Psoas muscle (tissue), 8 donors: ENCODE results near the gene SIPA1. TPM values are rescaled to one million over a fixed set of nuclear protein-coding genes. Genes with fewer than 3 reads are reported as not detected.
A peak's percentile ranks its signal among the peaks of the same experiment; 100 is the strongest.

Experiments used
- ATAC-seq, 4 donors: fragments of 200-7000 bp; cut with Tn5 transposase; one replicate each; pipeline ENCODE4 v1.9.1; 2020; ENCODE audit warnings: moderate library complexity in 3 of 4, mild to moderate bottlenecking in 2 of 4
- DNase-seq, 2 donors: peaks; one replicate each; pipeline ENCODE4 v3.0.0-alpha.2; 2020
- H3K27ac ChIP-seq: fragments of 200-600 bp; one replicate; pipeline ENCODE4 v1.8.0; 2022
- H3K27me3 ChIP-seq, 3 donors: fragments of 200-600 bp in 1 of 3; one replicate each; pipeline versions ENCODE4 v1.6.1 to v1.8.0; 2013 to 2022; ENCODE audit warnings: low read length in 2 of 3, mild to moderate bottlenecking in 2 of 3, moderate library complexity in 1 of 3; ENCODE audit not compliant: insufficient read depth in 3 of 3
- H3K36me3 ChIP-seq, 2 donors: fragments of 200-600 bp in 1 of 2; one replicate each; pipeline versions ENCODE4 v1.6.1 to v1.8.0; 2013 to 2022; ENCODE audit warnings: low read depth in 1 of 2, mild to moderate bottlenecking in 1 of 2, moderate library complexity in 1 of 2; ENCODE audit not compliant: insufficient read depth in 1 of 2
- H3K4me1 ChIP-seq: fragments of 200-600 bp; one replicate; pipeline ENCODE4 v1.8.0; 2022
- H3K4me3 ChIP-seq: fragments of 200-600 bp; one replicate; pipeline ENCODE4 v1.8.0; 2022; ENCODE audit warnings: mild to moderate bottlenecking
- H3K9me3 ChIP-seq: fragments of 200-600 bp; one replicate; pipeline ENCODE4 v1.8.0; 2022
- CTCF ChIP-seq: fragments of 200-600 bp; IDR thresholded peaks from one replicate; pipeline ENCODE4 v1.8.0; 2022; ENCODE audit warnings: antibody characterized with exemption
- WGBS, 3 donors: extraction: QIAGEN DNeasy Blood & Tissue Kit; methylation state at CpG; one replicate each; pipeline versions ENCODE4 v1.1.6 to v1.1.7; 2013; 5-methylcytosine and 5-hydroxymethylcytosine counted together
- intact Hi-C, 2 donors: fragments of 100-400 bp; cut with DNase I; formaldehyde crosslinking; loops; one replicate each; pipeline versions ENCODE4 v1.11.0 to v1.14.2; 2022
- polyA plus RNA-seq, 3 donors: library from polyadenylated mRNA; stranded (reverse); fragments of 200-250 nt; gene quantifications; one replicate each; pipeline ENCODE4 v1.2.3, GENCODE V29; 2013
- total RNA-seq, 4 donors: library from RNA; stranded (reverse); fragmentation: NEBNext Ultra II Directional in 2 of 4; extraction: Animal tissue kit (Norgen Biotek cat#: 25700) in 2 of 4; gene quantifications; one replicate each; pipeline versions ENCODE4 v1.2.1 to v1.2.4, GENCODE V29; 2021 to 2023
- donor health status: healthy with polysubstance abuse.
- donor health status: DM: no; HTN: no; CAD: no; lungs with moderate emphysema.
- donor health status: Bipolar disorder and iron deficiency.
- donor health status: healthy.
- donor health status: DM: yes; HTN: yes; CAD: no.
- donor health status: DM: no; HTN: no; CAD: no.
- donor health status: DM: no; HTN: no; CAD: no.
- donor health status: DM: yes; HTN: yes; CAD: no.

The SIPA1 gene
- total and polyA plus RNA-seq, 7 donors: 7.9 to 17.4 (median 12.3) TPM

GRCh38 chr11:65615950-65616574 lies 21.8 kb upstream of the SIPA1 start:
- no peak for TF ChIP-seq CTCF
- Histone ChIP-seq H3K27me3 (no peaks in the 10 kb centered on the region), H3K27ac (peak overlapping the region; percentile 89), H3K36me3 (peaks cover 0 to 47% of the 10 kb centered on the region in 2 donors), H3K4me3 (peak overlapping the region; percentile 97), H3K4me1 (peaks cover 31% of the 10 kb centered on the region), H3K9me3 (no peaks in the 10 kb centered on the region)
- 0 to 1% (median 0%) methylated on average over 22 to 50 of the region's 50 CpGs for WGBS, 3 donors
- peak; percentile 1 to 4 (median 2) for ATAC-seq
- intact Hi-C loops: loop anchor here in 1 of 2 donors (2.0 to 5.0 kb wide), 2 partner anchors 41 to 96 kb away; partner anchors contain the start of gene KAT5
- DNase-seq: peak in 1 of 2 donors; percentile 75

GRCh38 chr11:65616575-65617001 lies 21.3 kb upstream of the SIPA1 start:
- ATAC-seq: no peak
- Histone ChIP-seq H3K36me3 (peaks cover 0 to 52% of the 10 kb centered on the region in 2 donors), H3K27me3 (no peaks in the 10 kb centered on the region), H3K4me1 (peaks cover 31% of the 10 kb centered on the region), H3K4me3 (peak overlapping the region; percentile 97), H3K9me3 (no peaks in the 10 kb centered on the region), H3K27ac (peak overlapping the region; percentile 89)
- TF ChIP-seq CTCF: no peak
- DNase-seq: no peak
- intact Hi-C loops: loop anchor here in 1 of 2 donors (2.0 to 5.0 kb wide), 2 partner anchors 40 to 96 kb away; partner anchors contain the start of gene KAT5
- WGBS, 3 donors: 57 to 68% (median 64%) methylated on average over 10 of the region's 10 CpGs

GRCh38 chr11:65617136-65617850 lies 20.6 kb upstream of the SIPA1 start:
- 88 to 90% (median 89%) methylated on average over 17 of the region's 17 CpGs for WGBS, 3 donors
- Histone ChIP-seq H3K9me3 (no peaks in the 10 kb centered on the region), H3K4me1 (peaks cover 26% of the 10 kb centered on the region), H3K27me3 (no peaks in the 10 kb centered on the region), H3K36me3 (peaks cover 0 to 54% of the 10 kb centered on the region in 2 donors), H3K27ac (no peak overlapping the region), H3K4me3 (peak overlapping the region; percentile 97)
- ATAC-seq (no peak), DNase-seq (no peak)
- TF ChIP-seq CTCF: no peak
- intact Hi-C loops: loop anchor here in 1 of 2 donors (2.0 to 5.0 kb wide), 2 partner anchors 40 to 95 kb away; partner anchors contain the start of gene KAT5

- WGBS, 3 donors: 89 to 92% (median 91%) methylated on average over 27 to 33 of the region's 33 CpGs
- ATAC-seq (no peak), DNase-seq (no peak)
- H3K27ac ChIP-seq: no peak overlapping the region
- no peaks in the 10 kb centered on the region for H3K9me3 ChIP-seq
- no peak for TF ChIP-seq CTCF
- H3K4me1 ChIP-seq: peaks cover 18% of the 10 kb centered on the region
- H3K36me3 ChIP-seq: peaks cover 0 to 63% of the 10 kb centered on the region in 2 donors
- intact Hi-C loops: loop anchor here in 1 of 2 donors (2.0 to 5.0 kb wide), 2 partner anchors 39 to 94 kb away; partner anchors contain the start of gene KAT5
- no peaks in the 10 kb centered on the region for H3K27me3 ChIP-seq
- H3K4me3 ChIP-seq: no peak overlapping the region
Measured at GRCh38 chr11:65617990-65618751, 19.7 kb upstream of the SIPA1 start.
